Measurements from ENCODE around the gene PLEKHG4B. TPM values are rescaled to one million over a fixed set of nuclear protein-coding genes. Genes with fewer than 3 reads are reported as not detected.
"Not testable (repeated sequence)": the region's sequence is repeated elsewhere in the genome, so short reads cannot be mapped to it uniquely, and the experiment has no call there.

The PLEKHG4B gene
- total and polyA plus RNA-seq, 4 donors, result under 0.01 to 0.05 (median 0.01) TPM; not detected in 1

GRCh38 chr5:216076-216475 lies 124.1 kb downstream of the PLEKHG4B start:
- not testable (repeated sequence) for H3K9ac ChIP-seq (ENCODE audit: low read depth in 1 of 2, low read length in 2 of 2); H3K36me3 ChIP-seq (ENCODE audit: control insufficient read depth in 4 of 4, insufficient read depth in 3 of 4, low read depth in 1 of 4, low read length in 3 of 4); H3K4me3 ChIP-seq (ENCODE audit: low read depth in 1 of 3, low read length in 3 of 3); H3K9me3 ChIP-seq (ENCODE audit: control insufficient read depth in 4 of 4, low read length in 3 of 4); DNase-seq (ENCODE audit: low spot score); H3K27me3 ChIP-seq (ENCODE audit: control insufficient read depth in 4 of 4, insufficient read depth in 4 of 4, low read length in 3 of 4); H3K27ac ChIP-seq (ENCODE audit: low read depth in 1 of 2, low read length in 2 of 2)
- peaks cover 1 to 22% (median 11%) of the 10 kb centered on the region in 4 donors for H3K4me1 ChIP-seq (ENCODE audit: control insufficient read depth in 4 of 4, insufficient read depth in 4 of 4, low read length in 3 of 4)
- WGBS, result 93% methylated on average over 9 of the region's 10 CpGs

DNA sequence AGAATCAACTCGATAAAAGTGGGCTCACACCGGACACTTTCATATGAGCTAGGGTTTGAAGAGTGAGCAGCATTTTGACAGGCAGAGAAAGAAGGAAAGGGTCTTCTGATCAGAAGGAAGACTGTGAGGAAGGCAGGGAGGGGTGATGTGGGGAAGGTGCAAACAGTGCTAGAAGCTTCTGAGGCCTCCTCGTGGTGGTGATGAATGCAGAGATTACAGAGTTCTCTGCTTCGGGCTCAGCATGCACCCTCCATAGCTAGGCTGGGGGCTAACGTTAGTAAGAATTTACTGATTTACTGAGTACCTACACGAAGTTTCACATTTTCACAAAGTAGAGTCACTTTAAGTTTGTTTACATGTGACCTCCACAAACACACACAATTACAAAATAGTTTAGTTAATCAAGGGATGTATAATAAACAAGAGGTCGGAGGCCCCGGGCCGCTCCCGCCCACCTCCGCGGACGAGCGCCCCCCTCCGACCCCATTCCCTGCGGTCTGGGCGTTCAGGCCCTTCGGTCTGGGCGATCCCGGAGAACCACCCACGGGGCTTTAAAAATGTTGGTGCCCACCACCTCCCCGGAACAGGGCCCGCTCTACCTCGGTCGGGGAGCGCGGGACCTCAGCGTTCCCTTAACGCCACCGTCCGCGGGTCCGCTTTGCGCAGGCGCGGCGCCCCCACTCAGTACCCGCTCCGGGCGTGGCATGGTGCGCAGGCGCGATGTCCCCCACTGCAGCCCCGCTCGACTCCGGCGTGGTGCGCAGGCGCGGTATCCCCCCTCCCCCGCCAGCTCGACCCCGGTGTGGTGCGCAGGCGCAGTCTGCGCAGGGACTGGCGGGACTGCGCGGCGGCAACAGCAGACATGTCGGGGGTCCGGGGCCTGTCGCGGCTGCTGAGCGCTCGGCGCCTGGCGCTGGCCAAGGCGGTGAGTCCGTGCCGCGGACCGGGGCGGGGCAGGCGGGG lies 125.8 kb downstream of the PLEKHG4B start, which contains the start of the genes CCDC127 and SDHA:
CCDC127 (minus strand) TSS at position 660 of the 963 bp plus-strand sequence. CDS start 1,304 bp downstream, outside the sequence.
SDHA (plus strand) TSS at position 827 of the 963 bp plus-strand sequence; CDS start at position 863, 36 bp downstream.
- peaks cover 1 to 26% (median 14%) of the 10 kb centered on the region in 4 donors for H3K4me1 ChIP-seq (ENCODE audit: control insufficient read depth in 4 of 4, insufficient read depth in 4 of 4, low read length in 3 of 4)
- H3K9ac ChIP-seq (ENCODE audit: low read depth in 1 of 2, low read length in 2 of 2), result peak within 1 kb of the TSS; percentile 88 to 97
- WGBS, result 3% methylated on average over 75 of the region's 75 CpGs
- TF ChIP-seq EGR1 (IDR thresholded peaks at IDR 0.05; ENCODE audit: low read depth in 2 of 2) (peak in 1 of 2 donors; percentile 22), YY1 (IDR thresholded peaks at IDR 0.05) (peak; percentile 19), GABPA (IDR thresholded peaks at IDR 0.05 in 1 of 2, conservative IDR thresholded peaks at IDR 0.05 in 1 of 2) (peak in 1 of 2 donors; percentile 14)
- not testable (repeated sequence) for H3K27me3 ChIP-seq (ENCODE audit: control insufficient read depth in 4 of 4, insufficient read depth in 4 of 4, low read length in 3 of 4); H3K9me3 ChIP-seq (ENCODE audit: control insufficient read depth in 4 of 4, low read length in 3 of 4); H3K36me3 ChIP-seq (ENCODE audit: control insufficient read depth in 4 of 4, insufficient read depth in 3 of 4, low read depth in 1 of 4, low read length in 3 of 4)
- peak within 1 kb of the TSS; percentile 87 to 99 (median 92) for H3K4me3 ChIP-seq (ENCODE audit: low read depth in 1 of 3, low read length in 3 of 3)
- peak within 1 kb of the TSS; percentile 86 to 95 for H3K27ac ChIP-seq (ENCODE audit: low read depth in 1 of 2, low read length in 2 of 2)
- DNase-seq (ENCODE audit: low spot score), result peak; percentile 95

- under 1% methylated on average over 73 of the region's 73 CpGs for WGBS
- H3K4me1 ChIP-seq (ENCODE audit: control insufficient read depth in 4 of 4, insufficient read depth in 4 of 4, low read length in 3 of 4), result peaks cover 1 to 29% (median 14%) of the 10 kb centered on the region in 4 donors
- peak; percentile 66 for DNase-seq (ENCODE audit: low spot score)
- TF ChIP-seq HNF4A (conservative IDR thresholded peaks at IDR 0.05) (peak in 1 of 2 donors; percentile 33), MAX (IDR thresholded peaks at IDR 0.05) (no peak)
- TF ChIP-seq, protein P1, sequence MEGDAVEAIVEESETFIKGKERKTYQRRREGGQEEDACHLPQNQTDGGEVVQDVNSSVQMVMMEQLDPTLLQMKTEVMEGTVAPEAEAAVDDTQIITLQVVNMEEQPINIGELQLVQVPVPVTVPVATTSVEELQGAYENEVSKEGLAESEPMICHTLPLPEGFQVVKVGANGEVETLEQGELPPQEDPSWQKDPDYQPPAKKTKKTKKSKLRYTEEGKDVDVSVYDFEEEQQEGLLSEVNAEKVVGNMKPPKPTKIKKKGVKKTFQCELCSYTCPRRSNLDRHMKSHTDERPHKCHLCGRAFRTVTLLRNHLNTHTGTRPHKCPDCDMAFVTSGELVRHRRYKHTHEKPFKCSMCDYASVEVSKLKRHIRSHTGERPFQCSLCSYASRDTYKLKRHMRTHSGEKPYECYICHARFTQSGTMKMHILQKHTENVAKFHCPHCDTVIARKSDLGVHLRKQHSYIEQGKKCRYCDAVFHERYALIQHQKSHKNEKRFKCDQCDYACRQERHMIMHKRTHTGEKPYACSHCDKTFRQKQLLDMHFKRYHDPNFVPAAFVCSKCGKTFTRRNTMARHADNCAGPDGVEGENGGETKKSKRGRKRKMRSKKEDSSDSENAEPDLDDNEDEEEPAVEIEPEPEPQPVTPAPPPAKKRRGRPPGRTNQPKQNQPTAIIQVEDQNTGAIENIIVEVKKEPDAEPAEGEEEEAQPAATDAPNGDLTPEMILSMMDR (IDR thresholded peaks at IDR 0.05; ENCODE audit: low read depth, low read length, missing input control), result no peak
- TF ChIP-seq, protein P2, sequence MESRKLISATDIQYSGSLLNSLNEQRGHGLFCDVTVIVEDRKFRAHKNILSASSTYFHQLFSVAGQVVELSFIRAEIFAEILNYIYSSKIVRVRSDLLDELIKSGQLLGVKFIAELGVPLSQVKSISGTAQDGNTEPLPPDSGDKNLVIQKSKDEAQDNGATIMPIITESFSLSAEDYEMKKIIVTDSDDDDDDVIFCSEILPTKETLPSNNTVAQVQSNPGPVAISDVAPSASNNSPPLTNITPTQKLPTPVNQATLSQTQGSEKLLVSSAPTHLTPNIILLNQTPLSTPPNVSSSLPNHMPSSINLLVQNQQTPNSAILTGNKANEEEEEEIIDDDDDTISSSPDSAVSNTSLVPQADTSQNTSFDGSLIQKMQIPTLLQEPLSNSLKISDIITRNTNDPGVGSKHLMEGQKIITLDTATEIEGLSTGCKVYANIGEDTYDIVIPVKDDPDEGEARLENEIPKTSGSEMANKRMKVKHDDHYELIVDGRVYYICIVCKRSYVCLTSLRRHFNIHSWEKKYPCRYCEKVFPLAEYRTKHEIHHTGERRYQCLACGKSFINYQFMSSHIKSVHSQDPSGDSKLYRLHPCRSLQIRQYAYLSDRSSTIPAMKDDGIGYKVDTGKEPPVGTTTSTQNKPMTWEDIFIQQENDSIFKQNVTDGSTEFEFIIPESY (IDR thresholded peaks at IDR 0.05), result no peak
- H3K9ac ChIP-seq (ENCODE audit: low read depth in 1 of 2, low read length in 2 of 2), result peak overlapping the region; percentile 88 to 97
- H3K36me3 ChIP-seq (ENCODE audit: control insufficient read depth in 4 of 4, insufficient read depth in 3 of 4, low read depth in 1 of 4, low read length in 3 of 4), result peaks cover 0 to 2% (median under 1%) of the 10 kb centered on the region in 4 donors
- peak overlapping the region; percentile 67 to 99 (median 92) for H3K4me3 ChIP-seq (ENCODE audit: low read depth in 1 of 3, low read length in 3 of 3)
- no peaks in the 10 kb centered on the region for H3K9me3 ChIP-seq (ENCODE audit: control insufficient read depth in 4 of 4, low read length in 3 of 4)
- no peaks in the 10 kb centered on the region for H3K27me3 ChIP-seq (ENCODE audit: control insufficient read depth in 4 of 4, insufficient read depth in 4 of 4, low read length in 3 of 4)
- peak overlapping the region; percentile 86 to 95 for H3K27ac ChIP-seq (ENCODE audit: low read depth in 1 of 2, low read length in 2 of 2)
Measured at GRCh38 chr5:218457-219291, 126.7 kb downstream of the PLEKHG4B start.
